Gastrocnemius medialis (tissue), 4 donors: Measurements from ENCODE around the gene ATOH8. TPM values are rescaled to one million over a fixed set of nuclear protein-coding genes. Genes with fewer than 3 reads are reported as not detected.
A peak's percentile ranks its signal among the peaks of the same experiment; 100 is the strongest.

ENCODE experiments used
- ATAC-seq, 2 donors: fragments of 150-250 bp; one replicate each; pipeline ENCODE4 v1.9.1; 2016
- DNase-seq, 2 donors: peaks; one replicate each; pipeline ENCODE4 v3.0.0-alpha.2; 2019
- H3K27ac ChIP-seq, 4 donors: fragments of 200-600 bp; sonication (generic); 1 replicate in 1 of 4; 2 replicates in 3 of 4; pipeline ENCODE4 v1.5.1; 2016 to 2018; ENCODE audit warnings: mild to moderate bottlenecking in 2 of 4, moderate library complexity in 1 of 4
- H3K27me3 ChIP-seq, 3 donors: fragments of 200-600 bp; sonication (generic) in 2 of 3; 1 replicate in 1 of 3; 2 replicates in 2 of 3; pipeline versions ENCODE4 v1.5.1 to v1.6.0; 2016 to 2019; ENCODE audit warnings: mild to moderate bottlenecking in 1 of 3, moderate library complexity in 1 of 3
- H3K36me3 ChIP-seq, 2 donors: fragments of 200-600 bp; sonication (generic) in 1 of 2; one replicate each; pipeline ENCODE4 v1.5.1; 2017 to 2018
- H3K4me1 ChIP-seq, 2 donors: fragments of 200-600 bp; sonication (generic) in 1 of 2; one replicate each; pipeline ENCODE4 v1.5.1; 2016 to 2017; ENCODE audit warnings: mild to moderate bottlenecking in 2 of 2
- H3K4me3 ChIP-seq, 4 donors: fragments of 200-600 bp; sonication (generic) in 3 of 4; 1 replicate in 1 of 4; 2 replicates in 3 of 4; pipeline ENCODE4 v1.5.1; 2016 to 2019; ENCODE audit warnings: mild to moderate bottlenecking in 2 of 4
- H3K9me3 ChIP-seq, 3 donors: fragments of 200-600 bp; sonication (generic) in 2 of 3; 1 replicate in 1 of 3; 2 replicates in 2 of 3; pipeline ENCODE4 v1.5.1; 2016 to 2019
- CTCF ChIP-seq, 5 experiments: fragments of 450-650 bp in 3 of 5; fragments of 200-600 bp in 2 of 5; sonication (generic) in 2 of 5; IDR thresholded peaks in 4 of 5; conservative IDR thresholded peaks in 1 of 5; 1 replicate in 4 of 5; 2 replicates in 1 of 5; pipeline ENCODE4 v1.5.1; 2016 to 2019; ENCODE audit warnings: antibody characterized with exemption in 5 of 5, mild to moderate bottlenecking in 3 of 5, moderate library complexity in 3 of 5
- POLR2A ChIP-seq, 2 donors: fragments of 450-650 bp; IDR thresholded peaks; one replicate each; pipeline ENCODE4 v1.6.1; 2017; ENCODE audit warnings: antibody characterized with exemption in 2 of 2, mild to moderate bottlenecking in 2 of 2, moderate library complexity in 2 of 2
- in situ Hi-C, 4 donors: fragments of 200-750 bp; cut with MboI; loops; one replicate each; pipeline versions ENCODE4 v1.15.0 to v1.8.0; 2017; ENCODE audit warnings: low sequenced_read_pairs in 4 of 4
- intact Hi-C: fragments of 100-400 bp; cut with DNase I; formaldehyde crosslinking; loops from one replicate; pipeline ENCODE4 v1.15.1; 2023; ENCODE audit warnings: low total_unique reads
- total RNA-seq, 4 donors: library from RNA; depleted of rRNA; stranded (reverse); fragments of >200 nt; gene quantifications; one replicate each; pipeline versions ENCODE4 v1.1.0 to v1.2.3, GENCODE V29; 2016

ATOH8 gene
- total RNA-seq, 4 donors from 2014 or later, result 122 to 266 (median 150) TPM

- Histone ChIP-seq H3K27me3 (no peaks in the 10 kb centered on the region), H3K4me1 (peaks cover 49 to 54% of the 10 kb centered on the region in 2 donors), H3K27ac (peak overlapping the region; percentile 82 to 97 (median 94)), H3K9me3 (no peaks in the 10 kb centered on the region), H3K4me3 (peak overlapping the region in 2 of 4 donors; percentile 6 to 10), H3K36me3 (no peaks in the 10 kb centered on the region)
- intact Hi-C loops, result loop anchor here (1.0 to 10.0 kb wide), 5 partner anchors 22 to 353 kb away; partner anchors contain the start of gene ST3GAL5
- in situ Hi-C loops, result loop anchor here in 3 of 4 donors (5.0 to 10.0 kb wide), 4 partner anchors 83 to 94 kb away; no protein-coding TSS in a partner anchor
- peak; percentile 63 to 72 for ATAC-seq
- TF ChIP-seq CTCF (IDR thresholded peaks at IDR 0.05 in 4 of 5, conservative IDR thresholded peaks at IDR 0.05 in 1 of 5), result peak; percentile 98 to 99 (median 99)
- TF ChIP-seq POLR2A (IDR thresholded peaks at IDR 0.05), result peak; percentile 46 to 68
- DNase-seq, result peak; percentile 96 to 98
These were observed 24.6 kb upstream of the ATOH8 start for GRCh38 chr2:85728883-85729824.

GRCh38 chr2:85729825-85730510, 23.8 kb upstream of the ATOH8 start:
- in situ Hi-C loops (loop anchor here in 3 of 4 donors (5.0 to 10.0 kb wide), 4 partner anchors 82 to 95 kb away; no protein-coding TSS in a partner anchor), intact Hi-C loops (loop anchor here (1.0 to 10.0 kb wide), 7 partner anchors 21 to 352 kb away; partner anchors contain the start of gene ST3GAL5)
- no peaks in the 10 kb centered on the region for H3K36me3 ChIP-seq
- ATAC-seq (no peak), DNase-seq (no peak)
- no peaks in the 10 kb centered on the region for H3K27me3 ChIP-seq
- H3K9me3 ChIP-seq, result no peaks in the 10 kb centered on the region
- H3K27ac ChIP-seq, result peak overlapping the region; percentile 82 to 97 (median 94)
- peaks cover 57 to 62% of the 10 kb centered on the region in 2 donors for H3K4me1 ChIP-seq
- H3K4me3 ChIP-seq, result no peak overlapping the region
- TF ChIP-seq CTCF (IDR thresholded peaks at IDR 0.05 in 4 of 5, conservative IDR thresholded peaks at IDR 0.05 in 1 of 5), result no peak

- in situ Hi-C loops, result no loop called here
- no peak for ATAC-seq
- H3K9me3 ChIP-seq, result no peaks in the 10 kb centered on the region
- DNase-seq, result no peak
- H3K4me3 ChIP-seq, result no peak overlapping the region
- intact Hi-C loops, result loop anchor here (5.0 kb wide), 2 partner anchors 287 to 307 kb away; no protein-coding TSS in a partner anchor
- H3K27me3 ChIP-seq, result no peaks in the 10 kb centered on the region
- peak overlapping the region; percentile 82 to 97 (median 94) for H3K27ac ChIP-seq
- TF ChIP-seq POLR2A (IDR thresholded peaks at IDR 0.05) (no peak), CTCF (IDR thresholded peaks at IDR 0.05 in 4 of 5, conservative IDR thresholded peaks at IDR 0.05 in 1 of 5) (no peak)
- H3K4me1 ChIP-seq, result peaks cover 64 to 70% of the 10 kb centered on the region in 2 donors
- H3K36me3 ChIP-seq, result no peaks in the 10 kb centered on the region
These were observed 23.0 kb upstream of the ATOH8 start for GRCh38 chr2:85730686-85731230.

GRCh38 chr2:85731606-85732005, 22.2 kb upstream of the ATOH8 start:
- TF ChIP-seq CTCF (IDR thresholded peaks at IDR 0.05 in 4 of 5, conservative IDR thresholded peaks at IDR 0.05 in 1 of 5) (no peak), POLR2A (IDR thresholded peaks at IDR 0.05) (peak in 1 of 2 donors; percentile 30)
- peak; percentile 3 to 15 for ATAC-seq
- no peak overlapping the region for H3K4me3 ChIP-seq
- no peaks in the 10 kb centered on the region for H3K9me3 ChIP-seq
- in situ Hi-C loops, result no loop called here
- intact Hi-C loops, result loop anchor here (5.0 kb wide), 2 partner anchors 286 to 306 kb away; no protein-coding TSS in a partner anchor
- H3K27ac ChIP-seq, result peak overlapping the region; percentile 82 to 97 (median 94)
- H3K27me3 ChIP-seq, result no peaks in the 10 kb centered on the region
- DNase-seq, result peak in 1 of 2 donors; percentile 73
- peaks cover 65 to 75% of the 10 kb centered on the region in 2 donors for H3K4me1 ChIP-seq
- H3K36me3 ChIP-seq, result no peaks in the 10 kb centered on the region
